Smooth muscle cell (in vitro differentiated cells): ENCODE measurements around the gene COL20A1. TPM values are rescaled to one million over a fixed set of nuclear protein-coding genes. Genes with fewer than 3 reads are reported as not detected.

Source experiments
- DNase-seq: peaks from one replicate; lab custom pipeline; 2025; ENCODE audit not compliant: unreplicated experiment; lab: John Stamatoyannopoulos, UW
- H2AFZ ChIP-seq: fragments of 200-600 bp; sonication (generic); 2 replicates; pipeline ENCODE4 v1.6.0; 2016; ENCODE audit warnings: antibody characterized with exemption, low read depth, mild to moderate bottlenecking
- H3F3A ChIP-seq: fragments of 200-600 bp; sonication (generic); 2 replicates; pipeline ENCODE4 v1.6.0; 2017; ENCODE audit warnings: antibody characterized with exemption, low read depth
- H3K27ac ChIP-seq: fragments of 200-600 bp; sonication (generic); 2 replicates; pipeline ENCODE4 v1.5.1; 2016; ENCODE audit warnings: low read depth, mild to moderate bottlenecking
- H3K27me3 ChIP-seq: fragments of 200-600 bp; sonication (generic); 2 replicates; pipeline ENCODE4 v1.6.1; 2016; ENCODE audit warnings: low read depth, mild to moderate bottlenecking
- H3K36me3 ChIP-seq: fragments of 200-600 bp; sonication (generic); 2 replicates; pipeline ENCODE4 v1.5.1; 2016; ENCODE audit warnings: low read depth
- H3K4me1 ChIP-seq: fragments of 200-600 bp; sonication (generic); 2 replicates; pipeline ENCODE4 v1.5.1; 2016; ENCODE audit warnings: low read depth
- H3K4me2 ChIP-seq: fragments of 200-600 bp; sonication (generic); 2 replicates; pipeline ENCODE4 v1.6.0; 2016; ENCODE audit warnings: mild to moderate bottlenecking
- H3K4me3 ChIP-seq: fragments of 200-600 bp; sonication (generic); 2 replicates; pipeline ENCODE4 v1.5.1; 2016; ENCODE audit warnings: mild to moderate bottlenecking
- H3K79me2 ChIP-seq: fragments of 200-600 bp; sonication (generic); 2 replicates; pipeline ENCODE4 v1.6.0; 2016; ENCODE audit warnings: low read depth, mild to moderate bottlenecking
- H3K9ac ChIP-seq: fragments of 200-600 bp; sonication (generic); 2 replicates; pipeline ENCODE4 v1.6.0; 2016; ENCODE audit warnings: low read depth
- H3K9me3 ChIP-seq: fragments of 200-600 bp; sonication (generic); replicated peaks from 2 replicates; pipeline ENCODE4 v1.5.1; 2016; ENCODE audit warnings: low read depth
- H4K20me1 ChIP-seq: fragments of 200-600 bp; sonication (generic); 2 replicates; pipeline ENCODE4 v1.6.0; 2016; ENCODE audit warnings: low read depth
- WGBS: methylation state at CpG from one replicate; pipeline ENCODE4 v1.1.7; 2016; ENCODE audit warnings: low lambda C conversion rate; 5-methylcytosine and 5-hydroxymethylcytosine counted together
- polyA plus RNA-seq: library from polyadenylated mRNA; unstranded; fragments of >200 nt; fragmentation: Nextera tagmentation; extraction: Ambion mirVana; gene quantifications from 2 replicates; pipeline ENCODE4 v1.2.1, GENCODE V29; 2016
- total RNA-seq: library from RNA; depleted of rRNA; stranded (reverse); fragments of >200 nt; gene quantifications from 2 replicates; pipeline ENCODE4 v1.2.3, GENCODE V29; 2014
- TF ChIP-seq, protein P1 (sequence below): fragments of 200-600 bp; sonication (generic); IDR thresholded peaks from 2 replicates; pipeline ENCODE4 v1.5.1; 2017; ENCODE audit warnings: borderline replicate concordance, mild to moderate bottlenecking, antibody characterized with exemption; ENCODE audit not compliant: insufficient read depth, poor library complexity, severe bottlenecking

COL20A1 gene
- total and polyA plus RNA-seq, 2 experiments from 2014 or later, result 0.23 to 0.36 TPM

DNA sequence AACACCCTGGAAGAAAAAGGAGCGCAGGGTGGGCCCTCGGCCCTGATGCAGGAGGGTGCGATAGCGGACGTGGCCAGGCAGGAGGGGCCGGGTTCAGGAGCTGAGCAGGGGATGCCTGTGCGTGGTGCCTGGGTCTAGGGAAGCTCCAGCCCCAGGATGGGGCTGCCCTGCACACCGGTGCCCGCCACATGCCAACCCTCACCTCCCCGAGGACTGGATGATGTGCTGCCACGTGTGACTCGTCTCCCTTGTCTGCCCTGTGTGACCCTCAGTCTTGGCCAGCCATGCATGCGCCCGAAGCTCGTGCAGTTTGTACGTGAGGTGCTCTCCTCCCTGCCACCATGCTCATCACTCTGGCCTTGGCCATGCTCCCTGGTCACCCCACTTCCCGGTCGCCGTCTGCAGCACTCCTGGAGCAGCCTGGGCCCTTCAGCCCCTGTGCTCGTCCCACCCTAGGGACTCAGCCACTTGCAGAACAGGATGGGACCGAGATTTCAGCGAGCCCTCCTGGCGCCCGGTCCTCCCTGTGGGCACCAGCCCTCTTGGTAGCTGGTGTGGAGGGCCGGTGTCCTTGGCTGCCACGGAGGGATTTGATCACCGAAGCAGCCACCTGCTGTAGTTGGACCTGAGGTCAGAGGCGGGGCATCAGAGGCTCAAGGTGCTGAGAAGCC, 4.3 kb upstream of the COL20A1 start:
- H3K4me2 ChIP-seq, result no peak overlapping the region
- no peaks in the 10 kb centered on the region for H3K9me3 ChIP-seq
- H3K79me2 ChIP-seq, result no peaks in the 10 kb centered on the region
- H3K4me3 ChIP-seq, result no peak overlapping the region
- H2AFZ ChIP-seq, result no peak overlapping the region
- H3K9ac ChIP-seq, result no peak overlapping the region
- peaks cover 3% of the 10 kb centered on the region for H3K4me1 ChIP-seq
- 95% methylated on average over 28 of the region's 28 CpGs for WGBS
- H3F3A ChIP-seq, result peaks cover 5% of the 10 kb centered on the region
- TF ChIP-seq, protein P1, sequence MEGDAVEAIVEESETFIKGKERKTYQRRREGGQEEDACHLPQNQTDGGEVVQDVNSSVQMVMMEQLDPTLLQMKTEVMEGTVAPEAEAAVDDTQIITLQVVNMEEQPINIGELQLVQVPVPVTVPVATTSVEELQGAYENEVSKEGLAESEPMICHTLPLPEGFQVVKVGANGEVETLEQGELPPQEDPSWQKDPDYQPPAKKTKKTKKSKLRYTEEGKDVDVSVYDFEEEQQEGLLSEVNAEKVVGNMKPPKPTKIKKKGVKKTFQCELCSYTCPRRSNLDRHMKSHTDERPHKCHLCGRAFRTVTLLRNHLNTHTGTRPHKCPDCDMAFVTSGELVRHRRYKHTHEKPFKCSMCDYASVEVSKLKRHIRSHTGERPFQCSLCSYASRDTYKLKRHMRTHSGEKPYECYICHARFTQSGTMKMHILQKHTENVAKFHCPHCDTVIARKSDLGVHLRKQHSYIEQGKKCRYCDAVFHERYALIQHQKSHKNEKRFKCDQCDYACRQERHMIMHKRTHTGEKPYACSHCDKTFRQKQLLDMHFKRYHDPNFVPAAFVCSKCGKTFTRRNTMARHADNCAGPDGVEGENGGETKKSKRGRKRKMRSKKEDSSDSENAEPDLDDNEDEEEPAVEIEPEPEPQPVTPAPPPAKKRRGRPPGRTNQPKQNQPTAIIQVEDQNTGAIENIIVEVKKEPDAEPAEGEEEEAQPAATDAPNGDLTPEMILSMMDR, result no peak
- no peak for DNase-seq
- H3K27me3 ChIP-seq, result no peaks in the 10 kb centered on the region
- peaks cover 90% of the 10 kb centered on the region for H4K20me1 ChIP-seq
- no peak overlapping the region for H3K27ac ChIP-seq
- H3K36me3 ChIP-seq, result peaks cover 6% of the 10 kb centered on the region

DNA sequence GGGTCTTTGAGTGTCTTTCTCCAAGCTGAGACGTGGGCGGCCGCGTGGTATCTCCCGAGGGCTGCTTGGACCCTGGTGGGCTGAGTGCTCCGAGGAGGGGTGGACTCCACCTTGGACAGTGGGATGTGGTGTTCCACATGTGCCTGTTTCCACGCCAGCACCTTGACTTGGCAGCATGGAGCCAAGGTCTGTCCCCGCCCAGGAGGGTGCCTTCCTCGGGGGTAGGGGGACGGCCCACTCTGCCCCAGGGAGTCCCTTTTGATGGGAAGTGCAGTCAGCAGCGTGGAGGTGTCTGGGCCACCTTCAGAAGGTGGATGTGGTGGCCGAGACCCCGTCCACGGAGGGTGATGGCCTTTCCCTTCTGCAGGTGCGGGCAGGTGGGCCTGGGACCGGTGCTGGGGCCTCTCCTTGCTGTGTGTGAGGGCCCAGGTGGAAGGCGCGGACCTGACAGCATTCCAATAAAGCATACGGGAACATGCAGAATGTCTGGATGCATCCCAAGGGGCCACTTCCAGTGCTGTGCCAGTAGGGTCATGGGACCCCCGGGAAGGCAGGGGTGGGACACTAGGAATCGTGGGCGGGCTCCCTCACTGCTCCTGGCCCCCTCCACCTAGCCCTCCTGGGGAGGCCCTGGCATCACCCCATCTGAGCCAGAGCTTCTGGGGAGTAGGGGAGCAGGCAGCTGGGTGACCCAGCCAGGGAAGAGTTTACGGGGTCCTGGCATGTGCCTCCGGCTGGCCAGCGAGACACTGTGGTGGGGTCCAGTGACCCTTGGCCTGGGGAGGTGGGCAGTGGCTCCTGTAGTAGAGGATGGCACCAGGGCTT, 3.5 kb upstream of the COL20A1 start:
- H3K27ac ChIP-seq, result no peak overlapping the region
- H3K9ac ChIP-seq, result no peak overlapping the region
- no peaks in the 10 kb centered on the region for H3K9me3 ChIP-seq
- H3K27me3 ChIP-seq, result no peaks in the 10 kb centered on the region
- no peak overlapping the region for H2AFZ ChIP-seq
- peaks cover 5% of the 10 kb centered on the region for H3F3A ChIP-seq
- H4K20me1 ChIP-seq, result peaks cover 82% of the 10 kb centered on the region
- no peak overlapping the region for H3K4me3 ChIP-seq
- H3K4me2 ChIP-seq, result no peak overlapping the region
- TF ChIP-seq, protein P1, result no peak
- peaks cover 3% of the 10 kb centered on the region for H3K4me1 ChIP-seq
- peaks cover 6% of the 10 kb centered on the region for H3K36me3 ChIP-seq
- DNase-seq, result no peak
- 95% methylated on average over 25 of the region's 25 CpGs for WGBS
- H3K79me2 ChIP-seq, result no peaks in the 10 kb centered on the region

DNA sequence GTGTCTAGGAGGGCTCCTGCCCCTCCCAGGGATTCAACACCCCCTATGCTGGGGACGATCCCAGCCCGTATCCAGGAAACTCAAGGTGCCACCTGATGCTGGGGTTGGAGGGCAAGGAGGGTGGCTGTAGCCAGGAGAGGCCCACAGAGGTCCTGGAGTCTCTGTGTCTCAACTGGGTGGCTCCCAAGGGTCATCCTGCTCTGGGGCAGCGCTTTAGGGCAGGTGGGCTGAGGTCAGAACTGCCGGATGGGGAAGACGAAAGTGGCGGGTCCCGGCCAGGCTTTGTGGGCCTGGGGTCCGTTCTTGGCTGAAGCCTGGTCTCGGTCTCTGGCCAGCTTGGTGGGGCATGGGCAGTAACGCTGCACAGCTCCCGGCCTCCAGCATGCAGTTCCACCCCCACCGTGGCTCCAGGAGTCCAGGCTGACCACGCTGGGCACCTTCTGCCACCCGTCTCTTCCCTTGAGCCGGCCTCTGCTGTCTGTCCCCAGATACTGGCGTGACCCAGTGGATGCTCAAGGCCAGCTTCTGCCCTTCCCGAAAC, 2.8 kb upstream of the COL20A1 start:
- DNase-seq, result no peak
- Histone ChIP-seq H3K27ac (no peak overlapping the region), H3K4me1 (peaks cover 3% of the 10 kb centered on the region), H3K79me2 (no peaks in the 10 kb centered on the region), H3F3A (peaks cover 5% of the 10 kb centered on the region), H2AFZ (no peak overlapping the region), H3K4me3 (no peak overlapping the region), H3K36me3 (peaks cover 3% of the 10 kb centered on the region), H3K27me3 (peaks cover 5% of the 10 kb centered on the region), H3K4me2 (no peak overlapping the region), H3K9ac (no peak overlapping the region), H3K9me3 (no peaks in the 10 kb centered on the region), H4K20me1 (peaks cover 76% of the 10 kb centered on the region)
- TF ChIP-seq, protein P1, result no peak
- 89% methylated on average over 17 of the region's 17 CpGs for WGBS
